EH (cell line): Measurements from ENCODE around the gene UBE2D2.
"Not testable (repeated sequence)": the region's sequence is repeated elsewhere in the genome, so short reads cannot be mapped to it uniquely, and the experiment has no call there.

Experiments used
- DNase-seq: peaks from one replicate; pipeline ENCODE4 v3.0.0-alpha.2; 2015; ENCODE audit warnings: low read depth

Gene UBE2D2

DNA sequence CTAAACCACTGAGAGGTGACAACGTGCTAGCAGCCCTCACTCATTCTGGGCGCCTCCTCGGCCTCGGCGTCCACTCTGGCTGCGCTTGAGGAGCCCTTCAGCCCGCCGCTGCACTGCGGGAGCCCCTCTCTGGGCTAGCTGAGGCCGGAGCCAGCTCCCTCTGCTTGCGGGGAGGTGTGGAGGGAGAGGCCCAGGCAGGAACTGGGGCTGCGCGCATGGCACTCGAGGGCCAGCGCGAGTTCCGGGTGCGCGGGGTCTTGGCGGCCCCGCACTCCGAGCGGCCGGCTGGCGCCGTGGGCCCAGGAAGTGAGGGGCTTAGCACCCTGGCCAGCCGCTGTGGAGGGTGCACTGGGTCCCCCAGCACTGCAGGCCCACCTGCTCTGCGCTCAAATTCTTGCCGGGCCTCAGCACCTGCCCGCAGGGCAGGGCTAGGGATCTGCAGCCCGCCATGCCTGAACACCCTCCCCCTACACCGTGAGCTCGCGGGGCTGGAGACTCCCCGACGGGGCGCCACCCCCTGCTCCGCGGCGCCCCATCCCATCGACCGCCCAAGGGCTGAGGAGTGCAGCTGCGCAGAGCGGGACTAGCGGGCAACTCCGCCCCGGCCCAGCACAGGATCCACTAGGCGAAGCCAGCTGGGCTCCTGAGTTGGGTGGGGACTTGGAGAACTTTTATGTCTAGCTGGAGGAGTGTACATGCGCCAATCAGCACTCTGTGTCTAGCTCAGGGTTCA, 11.8 kb upstream of the UBE2D2 start:
- DNase-seq: no peak

GRCh38 chr5:139550051-139550872, 10.9 kb upstream of the UBE2D2 start:
- DNase-seq: not testable (repeated sequence)

DNA sequence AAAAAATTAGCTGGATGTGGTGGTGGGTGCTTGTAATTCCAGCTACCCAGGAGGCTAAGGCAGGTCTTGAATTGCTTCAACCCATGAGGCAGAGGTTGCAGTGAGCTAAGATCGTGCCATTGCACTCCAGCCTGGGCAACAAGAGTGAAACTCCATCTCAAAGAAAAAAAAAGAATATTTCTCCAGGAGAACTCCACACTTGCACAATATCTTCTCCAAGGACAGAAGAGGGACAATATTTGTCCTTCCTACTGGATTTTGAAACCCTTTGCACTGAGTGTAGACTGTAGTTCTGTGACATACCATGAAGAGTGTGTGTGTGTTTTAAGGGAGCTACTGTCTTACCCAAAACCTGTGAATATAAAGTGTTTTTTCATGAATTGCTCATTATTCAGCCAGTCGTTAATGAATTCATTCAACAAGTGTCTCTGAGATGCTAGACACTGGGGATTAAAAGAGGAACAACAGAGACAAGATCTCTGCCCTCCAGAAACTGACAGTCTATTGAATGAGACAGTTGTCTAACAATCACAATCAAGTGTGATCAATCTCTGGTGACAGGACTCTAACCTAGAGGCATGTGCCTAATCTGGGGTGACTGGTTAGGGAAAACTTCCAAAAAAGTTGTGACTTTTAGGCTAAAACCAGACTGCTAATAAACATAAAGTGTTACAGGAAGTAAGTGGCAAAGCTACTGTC, 9.8 kb upstream of the UBE2D2 start:
- DNase-seq: no peak

DNA sequence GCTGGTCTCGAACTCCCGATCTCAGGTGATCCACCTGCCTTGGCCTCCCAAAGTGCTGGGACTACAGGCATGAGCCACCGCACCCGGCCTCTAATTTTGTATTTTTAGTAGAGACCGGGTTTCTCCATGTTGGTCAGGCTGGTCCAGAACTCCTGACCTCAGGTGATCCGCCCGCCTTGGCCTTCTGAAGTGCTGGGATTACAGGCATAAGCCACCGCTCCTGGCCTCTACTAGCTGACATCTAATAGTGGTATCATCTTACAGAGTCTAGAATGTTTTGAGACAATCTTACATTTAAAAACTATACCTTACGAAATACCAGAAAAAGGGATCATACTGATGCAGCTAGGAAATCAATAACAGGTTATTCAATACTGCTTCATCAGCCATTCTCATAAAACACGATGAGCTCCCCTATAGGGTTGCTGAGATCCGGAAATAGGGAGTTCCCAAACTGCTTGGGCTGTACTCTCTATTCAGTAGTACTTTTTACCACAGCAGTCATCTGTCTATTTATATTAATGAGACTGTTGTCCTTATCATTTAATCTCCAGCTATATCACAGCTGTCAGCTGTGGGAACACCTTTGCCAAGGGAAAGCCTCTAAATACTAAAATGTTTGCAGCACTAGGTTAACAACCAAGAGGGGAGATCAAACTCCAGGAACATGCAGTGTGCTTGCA, 8.1 kb upstream of the UBE2D2 start:
- no peak for DNase-seq

DNA sequence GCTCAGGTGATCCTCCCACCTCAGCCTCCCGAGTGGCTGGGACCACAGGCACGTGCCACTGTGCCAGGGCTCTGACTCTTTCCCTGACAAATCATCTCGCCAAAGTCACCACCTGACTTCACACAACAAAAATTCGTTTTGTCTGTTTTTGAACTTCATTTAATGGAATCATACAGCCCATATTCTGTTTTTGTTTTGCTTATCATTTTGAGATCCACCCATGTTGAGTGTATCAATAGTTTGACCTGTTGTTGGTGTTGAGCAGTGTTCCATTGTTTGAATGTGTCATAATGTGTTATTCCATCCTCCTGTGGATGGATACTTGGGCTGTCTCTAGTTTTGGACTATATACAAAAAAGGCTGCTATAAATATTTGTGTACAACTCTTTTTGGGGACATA, 6.9 kb upstream of the UBE2D2 start:
- no peak for DNase-seq

GRCh38 chr5:139557811-139558210, 3.3 kb upstream of the UBE2D2 start:
- DNase-seq: no peak

- DNase-seq: peak; percentile 40
These were observed 714 bp downstream of the UBE2D2 start for GRCh38 chr5:139561655-139562451.

DNA sequence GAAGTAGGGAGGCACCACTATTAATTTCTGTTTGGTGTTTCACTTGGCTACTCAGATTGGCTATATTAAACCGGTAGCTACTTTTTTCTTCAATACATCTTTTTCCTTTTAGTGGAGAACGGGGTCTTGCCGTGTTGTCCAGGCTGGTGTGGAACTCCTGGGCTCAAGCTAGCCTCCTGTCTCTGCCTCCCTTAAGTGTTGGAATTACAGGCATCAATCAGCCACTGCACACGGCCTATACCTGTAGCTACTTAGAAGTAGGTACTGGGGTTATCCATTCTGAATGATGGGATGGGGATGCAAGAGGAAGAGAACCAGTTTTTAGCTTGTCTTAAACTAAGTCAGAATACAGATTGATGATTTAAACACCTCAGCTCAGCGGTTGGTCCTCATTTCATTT, 1.7 kb downstream of the UBE2D2 start:
- DNase-seq: no peak

- DNase-seq: peak; percentile 48
These were observed 4.5 kb downstream of the UBE2D2 start for GRCh38 chr5:139565411-139566305.

DNA sequence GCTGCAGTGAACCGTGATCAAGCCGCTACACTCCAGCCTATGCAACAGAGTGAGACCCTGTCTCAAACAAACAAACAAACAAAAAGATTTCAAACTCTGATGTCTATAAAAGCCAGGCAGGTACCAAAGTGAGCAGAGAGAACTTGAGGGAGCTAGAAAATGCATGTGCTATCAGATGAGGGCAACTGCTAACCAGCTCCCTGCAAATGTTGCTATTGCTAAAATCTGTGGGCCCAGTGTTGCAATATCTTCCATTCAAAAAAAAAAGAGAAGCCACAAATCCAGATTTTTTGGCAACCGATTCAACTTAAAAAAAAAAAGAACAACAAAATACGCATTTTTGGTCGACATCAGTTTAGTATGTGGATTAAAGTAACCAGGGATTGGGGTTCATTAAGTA, 5.5 kb downstream of the UBE2D2 start:
- DNase-seq: no peak

- DNase-seq: peak; percentile 34
These were observed 8.3 kb downstream of the UBE2D2 start for GRCh38 chr5:139569270-139569955.

- no peak for DNase-seq
These were observed 10.4 kb downstream of the UBE2D2 start for GRCh38 chr5:139571543-139571942.

GRCh38 chr5:139571966-139572365, 10.8 kb downstream of the UBE2D2 start:
- DNase-seq: no peak

GRCh38 chr5:139574641-139575312, 13.6 kb downstream of the UBE2D2 start:
- DNase-seq: peak; percentile 48

DNA sequence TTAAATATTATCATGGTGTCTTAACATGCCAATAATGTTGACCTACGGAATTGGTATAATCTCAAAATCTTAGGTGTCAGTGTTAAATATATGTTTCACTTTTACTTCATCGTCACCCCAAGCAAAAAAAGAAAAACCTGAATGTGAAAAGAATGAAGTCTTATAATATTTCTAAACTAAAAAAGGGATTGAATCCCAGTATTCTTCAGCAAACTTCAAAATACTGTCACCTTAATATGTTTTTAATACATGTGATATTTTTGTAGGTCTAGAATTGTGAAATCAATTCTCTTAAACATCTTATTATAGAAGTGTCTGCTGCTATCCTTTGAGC, 14.1 kb downstream of the UBE2D2 start:
- DNase-seq: no peak

DNA sequence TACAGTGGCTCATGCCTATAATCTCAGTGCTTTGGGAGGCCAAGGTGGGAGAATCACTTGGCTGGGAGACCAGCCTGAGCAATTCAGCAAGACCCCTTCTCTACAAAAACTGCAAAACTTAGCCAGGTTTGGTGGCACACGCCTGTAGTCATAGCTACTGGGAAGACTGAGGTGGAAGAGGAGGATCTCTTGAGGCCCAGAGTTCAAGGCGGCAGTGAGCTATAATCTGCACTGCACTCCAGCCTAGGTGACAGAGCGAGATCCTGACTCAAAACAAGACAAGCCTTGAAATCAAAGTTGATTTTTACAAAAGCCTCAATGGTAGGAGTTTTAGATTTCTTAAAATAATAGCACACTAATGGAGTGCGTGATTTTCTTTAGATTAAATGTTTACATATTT, 14.6 kb downstream of the UBE2D2 start:
- DNase-seq: no peak

DNA sequence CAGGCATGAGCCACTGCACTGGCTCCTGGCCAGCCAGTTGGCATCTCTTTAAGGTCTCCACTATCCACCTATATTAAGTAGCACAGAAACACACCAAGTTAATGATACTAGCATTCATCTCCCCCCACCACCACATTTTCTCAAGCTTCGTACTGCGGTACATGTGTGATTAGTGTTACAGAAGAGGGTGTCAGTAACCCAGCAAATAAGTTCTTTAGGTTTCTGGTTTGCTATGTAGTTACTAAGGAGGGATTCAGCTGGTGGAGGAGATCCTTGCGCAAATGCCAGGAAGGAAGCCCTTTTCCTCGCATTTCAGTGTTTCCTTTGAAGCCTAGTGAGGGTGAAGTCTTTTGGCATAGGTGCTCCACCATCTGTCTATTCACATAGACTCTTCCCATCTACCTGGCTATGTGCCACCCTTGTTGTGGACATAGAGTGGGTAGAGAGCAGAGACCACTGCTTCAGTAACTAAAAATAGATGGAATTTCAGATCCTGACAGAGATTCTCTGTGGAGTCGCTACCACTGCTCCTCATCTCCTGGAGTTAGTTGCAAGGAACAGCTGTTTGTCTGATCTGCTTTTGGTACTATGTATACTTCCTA, 16.7 kb downstream of the UBE2D2 start:
- DNase-seq: no peak

- DNase-seq: no peak
These were observed 17.2 kb downstream of the UBE2D2 start for GRCh38 chr5:139578325-139578724.

DNA sequence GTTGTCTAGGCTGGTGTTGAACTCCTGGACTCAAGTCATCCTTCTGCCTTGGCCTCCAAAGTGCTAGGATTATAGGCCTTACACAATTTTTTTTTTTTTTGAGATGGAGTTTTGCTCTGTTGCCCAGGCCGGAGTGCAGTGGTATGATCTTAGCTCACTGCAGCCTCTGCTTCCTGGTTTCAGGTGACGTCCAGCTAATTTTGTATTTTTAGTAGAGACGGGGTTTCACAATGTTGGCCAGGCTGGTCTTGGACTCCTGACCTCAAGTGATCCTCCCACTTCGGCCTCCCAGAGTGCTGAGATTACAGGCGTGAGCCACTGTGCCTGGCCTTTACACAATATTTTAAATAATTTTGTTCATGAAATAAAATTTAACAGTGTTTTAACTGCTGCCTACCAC, 21.0 kb downstream of the UBE2D2 start:
- not testable (repeated sequence) for DNase-seq
